Measurements from ENCODE around the gene TMEM225B. TPM values are rescaled to one million over a fixed set of nuclear protein-coding genes. Genes with fewer than 3 reads are reported as not detected.
A peak's percentile ranks its signal among the peaks of the same experiment; 100 is the strongest.
"Not testable (repeated sequence)": the region's sequence is repeated elsewhere in the genome, so short reads cannot be mapped to it uniquely, and the experiment has no call there.

TMEM225B gene
- total RNA-seq (2021; ENCODE audit: unreplicated experiment): 3.1 TPM
- 2.0 and 2.6 TPM in 2 replicates for polyA plus RNA-seq (2012)
- percentile 37 among the genes with signal in this experiment for Bru-seq, nascent RNA
- BruChase-seq, experiment 1, labeled RNA remaining after a 6-hour chase: percentile 56 among the genes with signal in this experiment
- percentile 49 among the genes with signal in this experiment for BruChase-seq, experiment 2, labeled RNA remaining after a 2-hour chase
- long read RNA-seq: 0 reads

- ATAC-seq (no peak), DNase-seq (ENCODE audit: low read depth, low spot score) (no peak)
- H3K4me2 ChIP-seq (ENCODE audit: low read length): no peak within 1 kb of the TSS
- TF ChIP-seq YY1 (IDR thresholded peaks at IDR 0.05; ENCODE audit: extremely low read depth, insufficient replicate concordance, low read depth, low read length): no peak
- no peak for TF ChIP-seq ZFX (IDR thresholded peaks at IDR 0.05)
- TF ChIP-seq ATF3 (IDR thresholded peaks at IDR 0.05): no peak
- CTCF ChIA-PET: no interaction called here
- no TSS peak for BruUV-seq (replicated peaks)
- H3K36me3 ChIP-seq (ENCODE audit: control insufficient read depth in 1 of 2, insufficient read depth in 2 of 2, low read length in 2 of 2): no peaks in the 10 kb centered on the region
- no peak within 1 kb of the TSS for H3K4me3 ChIP-seq (replicated peaks in 1 of 2; ENCODE audit: low read depth in 1 of 2, low read length in 2 of 2)
- H3K27ac ChIP-seq (ENCODE audit: low read depth, low read length): no peak within 1 kb of the TSS
- POLR2A ChIA-PET: no interaction called here
- H3K4me1 ChIP-seq (ENCODE audit: control insufficient read depth in 1 of 2, insufficient read depth in 2 of 2, low read length in 2 of 2): no peaks in the 10 kb centered on the region
- H2AFZ ChIP-seq (ENCODE audit: low read depth, low read length, poor library complexity, severe bottlenecking): no peak within 1 kb of the TSS
- H4K20me1 ChIP-seq (ENCODE audit: insufficient read depth): no peaks in the 10 kb centered on the region
- no peaks in the 10 kb centered on the region for H3K27me3 ChIP-seq (ENCODE audit: insufficient read depth, low read length)
- intact Hi-C loops (cut with micrococcal nuclease): no loop called here
- H3K9me3 ChIP-seq (ENCODE audit: control insufficient read depth in 1 of 2, insufficient read depth in 1 of 2, low read depth in 1 of 2, low read length in 2 of 2): no peaks in the 10 kb centered on the region
- H3K9me2 ChIP-seq (ENCODE audit: insufficient read depth): no peaks in the 10 kb centered on the region
- RAD21 ChIA-PET (ENCODE audit: low non-redundant PET in 1 of 2, low total read pairs in 2 of 2, uncharacterized antibody in 2 of 2, unreplicated experiment in 2 of 2): no interaction called here
- H3K79me2 ChIP-seq (ENCODE audit: insufficient read depth, low read length): no peaks in the 10 kb centered on the region
- H3K9ac ChIP-seq (ENCODE audit: low read length): no peak within 1 kb of the TSS
Measured at GRCh38 chr7:99597762-99598501, at the start of gene TMEM225B. TMEM225B (plus strand) TSS chr7:99598267; CDS start chr7:99604389, 6,122 bp downstream.

GRCh38 chr7:99549545-99549944 lies 48.5 kb upstream of the TMEM225B start:
- BruUV-seq (replicated peaks); CTCF ChIA-PET; POLR2A ChIA-PET: not testable (repeated sequence)

More at GRCh38 chr7:99549545-99549944, 48.5 kb upstream of the TMEM225B start:
- H3K9me2 ChIP-seq (ENCODE audit: insufficient read depth); H2AFZ ChIP-seq (ENCODE audit: low read depth, low read length, poor library complexity, severe bottlenecking); intact Hi-C loops (cut with micrococcal nuclease); H3K9me3 ChIP-seq (ENCODE audit: control insufficient read depth in 1 of 2, insufficient read depth in 1 of 2, low read depth in 1 of 2, low read length in 2 of 2); DNase-seq (ENCODE audit: low read depth, low spot score); H3K27ac ChIP-seq (ENCODE audit: low read depth, low read length); H3K4me3 ChIP-seq (replicated peaks in 1 of 2; ENCODE audit: low read depth in 1 of 2, low read length in 2 of 2); H4K20me1 ChIP-seq (ENCODE audit: insufficient read depth); H3K9ac ChIP-seq (ENCODE audit: low read length); ATAC-seq; H3K4me2 ChIP-seq (ENCODE audit: low read length); H3K27me3 ChIP-seq (ENCODE audit: insufficient read depth, low read length); H3K79me2 ChIP-seq (ENCODE audit: insufficient read depth, low read length); H3K36me3 ChIP-seq (ENCODE audit: control insufficient read depth in 1 of 2, insufficient read depth in 2 of 2, low read length in 2 of 2); RAD21 ChIA-PET (ENCODE audit: low non-redundant PET in 1 of 2, low total read pairs in 2 of 2, uncharacterized antibody in 2 of 2, unreplicated experiment in 2 of 2): not testable (repeated sequence)
- peaks cover 3 to 17% of the 10 kb centered on the region in 2 experiments; a peak in 3 of 4 replicates for H3K4me1 ChIP-seq (ENCODE audit: control insufficient read depth in 1 of 2, insufficient read depth in 2 of 2, low read length in 2 of 2)
